HG03558 (cell line): ENCODE results near the gene TUSC1.

ENCODE experiments used
- ATAC-seq: cut with Tn5 transposase; IDR thresholded peaks from one replicate; pipeline ENCODE4 v1.9.1; 2021; ENCODE audit warnings: moderate number of reproducible peaks; ENCODE audit not compliant: unreplicated experiment; ENCODE audit errors: extremely low read depth

TUSC1 gene

GRCh38 chr9:25629231-25629630, 49.0 kb downstream of the TUSC1 start:
- ATAC-seq = no peak
